Testis (tissue), 3 donors: ENCODE measurements around the gene SCFD2. TPM values are rescaled to one million over a fixed set of nuclear protein-coding genes. Genes with fewer than 3 reads are reported as not detected.

Experiments used
- DNase-seq: peaks from one replicate; pipeline ENCODE4 v3.0.0-alpha.2; 2019
- H3K27ac ChIP-seq, 2 donors: fragments of 200-600 bp; sonication (generic); one replicate each; pipeline ENCODE4 v1.5.1; 2019
- H3K27me3 ChIP-seq: fragments of 200-600 bp; sonication (generic); one replicate; pipeline ENCODE4 v1.5.1; 2019
- H3K36me3 ChIP-seq: fragments of 200-600 bp; sonication (generic); one replicate; pipeline ENCODE4 v1.5.1; 2017; ENCODE audit warnings: low read depth; ENCODE audit errors: missing control alignments
- H3K4me1 ChIP-seq: fragments of 200-600 bp; sonication (generic); one replicate; pipeline ENCODE4 v1.5.1; 2019
- H3K4me3 ChIP-seq, 2 donors: fragments of 200-600 bp; sonication (generic); one replicate each; pipeline ENCODE4 v1.5.1; 2017 to 2019
- H3K9me3 ChIP-seq: fragments of 200-600 bp; sonication (generic); one replicate; pipeline ENCODE4 v1.5.1; 2017
- POLR2A ChIP-seq: fragments of 450-650 bp; IDR thresholded peaks from one replicate; pipeline ENCODE4 v1.6.1; 2017; ENCODE audit warnings: antibody characterized with exemption, mild to moderate bottlenecking, moderate library complexity
- WGBS, 2 donors: methylation state at CpG; one replicate each; pipeline ENCODE4 v1.1.5; 2018; 5-methylcytosine and 5-hydroxymethylcytosine counted together
- intact Hi-C: fragments of 100-400 bp; cut with DNase I; formaldehyde crosslinking; loops from one replicate; pipeline ENCODE4 v1.15.1; 2023; ENCODE audit warnings: low total_unique reads
- polyA plus RNA-seq: library from polyadenylated mRNA; stranded (reverse); fragments of 350-450 nt; fragmentation: Illumina TruSeq; extraction: RNeasy Lipid Tissue Mini Kit (QIAGEN cat#74804); gene quantifications from one replicate; pipeline ENCODE4 v1.2.3, GENCODE V29; 2014; ENCODE audit warnings: low read depth, low replicate concordance; ENCODE audit not compliant: insufficient read depth
- total RNA-seq, 2 donors: library from RNA; depleted of rRNA; stranded (reverse); fragments of >200 nt; gene quantifications; one replicate each; pipeline ENCODE4 v1.2.3, GENCODE V29; 2016
- TF ChIP-seq, protein P1 (sequence below), 3 experiments: fragments of 450-650 bp in 2 of 3; fragments of 200-600 bp in 1 of 3; sonication (generic) in 1 of 3; IDR thresholded peaks; one replicate each; pipeline ENCODE4 v1.5.1; 2016 to 2019; ENCODE audit warnings: antibody characterized with exemption in 3 of 3, mild to moderate bottlenecking in 2 of 3, moderate library complexity in 1 of 3

SCFD2 gene
- total and polyA plus RNA-seq, 3 donors from 2014 or later = 6.0 to 24.5 (median 21.3) TPM

DNA sequence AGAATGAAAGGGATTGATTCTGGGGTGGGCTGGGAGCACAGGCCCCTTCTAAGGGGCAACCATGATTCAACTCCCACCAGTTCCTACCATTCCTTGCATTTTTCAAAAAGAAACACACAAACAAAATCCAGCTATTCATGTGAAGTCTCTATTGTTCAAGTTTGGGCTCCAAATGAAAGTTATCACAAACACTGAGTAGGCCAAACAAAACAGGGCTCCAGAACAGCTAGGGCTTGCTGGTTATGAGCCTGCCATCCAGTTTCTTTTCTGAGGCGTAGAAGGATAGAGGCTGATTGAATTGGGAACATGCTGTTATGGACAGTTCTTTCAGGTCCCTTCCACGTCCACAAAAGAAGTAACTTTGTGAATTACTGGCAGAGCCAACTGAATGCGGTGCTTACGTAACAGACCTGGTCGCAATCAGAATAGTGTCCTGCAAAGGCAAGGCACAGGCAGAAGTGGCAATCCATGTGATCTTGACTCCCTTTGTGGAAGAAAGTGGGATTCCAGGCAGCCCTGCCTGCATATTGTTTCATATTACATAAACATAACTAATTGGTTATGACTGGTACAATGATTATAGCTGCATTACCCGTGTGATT, 244.5 kb downstream of the SCFD2 start:
- H3K27ac ChIP-seq = peak overlapping the region; percentile 79 to 89

DNA sequence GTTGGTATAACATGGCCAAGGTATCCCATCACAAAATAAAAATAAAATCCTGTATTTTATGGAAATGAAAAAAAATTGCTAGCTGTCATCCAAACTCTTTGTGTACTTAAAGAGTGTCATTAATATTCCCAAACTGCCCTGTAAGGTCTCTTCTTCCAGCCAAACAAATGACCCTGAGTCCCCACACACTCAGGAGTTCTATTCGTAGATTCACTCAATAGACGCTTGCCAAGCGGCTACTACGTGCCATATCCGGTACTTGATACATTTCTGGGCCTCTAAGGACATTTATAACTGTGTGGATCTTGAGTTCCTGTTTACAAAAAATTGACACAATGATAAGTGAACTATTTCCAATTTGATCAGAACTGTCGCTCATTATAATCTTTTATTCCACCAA, 245.1 kb downstream of the SCFD2 start:
- H3K9me3 ChIP-seq = no peaks in the 10 kb centered on the region
- H3K36me3 ChIP-seq = no peaks in the 10 kb centered on the region
- intact Hi-C loops = no loop called here
- H3K27ac ChIP-seq = peak overlapping the region; percentile 79 to 89
- H3K27me3 ChIP-seq = no peaks in the 10 kb centered on the region
- peak; percentile 72 for DNase-seq
- H3K4me3 ChIP-seq = no peak overlapping the region
- peaks cover 42% of the 10 kb centered on the region for H3K4me1 ChIP-seq
- whole genome bisulfite sequencing, 2 donors = 29 to 63% methylated on average over 6 of the region's 6 CpGs
- TF ChIP-seq, protein P1, sequence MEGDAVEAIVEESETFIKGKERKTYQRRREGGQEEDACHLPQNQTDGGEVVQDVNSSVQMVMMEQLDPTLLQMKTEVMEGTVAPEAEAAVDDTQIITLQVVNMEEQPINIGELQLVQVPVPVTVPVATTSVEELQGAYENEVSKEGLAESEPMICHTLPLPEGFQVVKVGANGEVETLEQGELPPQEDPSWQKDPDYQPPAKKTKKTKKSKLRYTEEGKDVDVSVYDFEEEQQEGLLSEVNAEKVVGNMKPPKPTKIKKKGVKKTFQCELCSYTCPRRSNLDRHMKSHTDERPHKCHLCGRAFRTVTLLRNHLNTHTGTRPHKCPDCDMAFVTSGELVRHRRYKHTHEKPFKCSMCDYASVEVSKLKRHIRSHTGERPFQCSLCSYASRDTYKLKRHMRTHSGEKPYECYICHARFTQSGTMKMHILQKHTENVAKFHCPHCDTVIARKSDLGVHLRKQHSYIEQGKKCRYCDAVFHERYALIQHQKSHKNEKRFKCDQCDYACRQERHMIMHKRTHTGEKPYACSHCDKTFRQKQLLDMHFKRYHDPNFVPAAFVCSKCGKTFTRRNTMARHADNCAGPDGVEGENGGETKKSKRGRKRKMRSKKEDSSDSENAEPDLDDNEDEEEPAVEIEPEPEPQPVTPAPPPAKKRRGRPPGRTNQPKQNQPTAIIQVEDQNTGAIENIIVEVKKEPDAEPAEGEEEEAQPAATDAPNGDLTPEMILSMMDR (IDR thresholded peaks at IDR 0.05) = no peak
- no peak for TF ChIP-seq POLR2A

More for the DNA sequence above, 244.5 kb downstream of the SCFD2 start:
- TF ChIP-seq, protein P1 (IDR thresholded peaks at IDR 0.05) = no peak
- no peak for TF ChIP-seq POLR2A
- no peaks in the 10 kb centered on the region for H3K27me3 ChIP-seq
- DNase-seq = peak; percentile 79
- intact Hi-C loops = no loop called here
- no peaks in the 10 kb centered on the region for H3K36me3 ChIP-seq
- H3K4me3 ChIP-seq = no peak overlapping the region
- 32 to 54% methylated on average over 6 of the region's 6 CpGs for WGBS, 2 donors
- H3K9me3 ChIP-seq = no peaks in the 10 kb centered on the region
- peaks cover 42% of the 10 kb centered on the region for H3K4me1 ChIP-seq

DNA sequence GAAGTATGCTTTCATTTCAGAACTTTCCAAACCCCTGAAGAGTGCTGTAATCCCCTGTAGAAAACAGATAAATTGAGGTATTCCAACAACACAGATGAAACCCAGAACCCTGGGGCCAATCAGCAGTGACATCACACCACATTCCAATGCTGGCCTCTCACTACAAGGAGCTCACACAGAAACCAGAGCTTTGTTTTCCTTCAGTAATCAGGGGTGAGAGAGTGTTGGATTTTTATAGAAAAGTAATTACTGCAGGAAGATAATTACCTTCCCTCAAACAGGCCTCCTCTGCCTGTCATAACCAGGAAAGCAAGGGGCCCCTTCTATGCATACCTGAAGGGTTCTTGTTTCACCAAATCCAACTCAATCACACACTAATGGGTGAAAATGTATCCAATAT, 246.2 kb downstream of the SCFD2 start:
- H3K4me3 ChIP-seq = no peak overlapping the region
- peaks cover 42% of the 10 kb centered on the region for H3K4me1 ChIP-seq
- peak overlapping the region; percentile 62 to 89 for H3K27ac ChIP-seq
- intact Hi-C loops = no loop called here
- no peak for TF ChIP-seq POLR2A
- TF ChIP-seq, protein P1 (IDR thresholded peaks at IDR 0.05) = no peak
- DNase-seq = peak; percentile 54
- H3K9me3 ChIP-seq = no peaks in the 10 kb centered on the region
- no peaks in the 10 kb centered on the region for H3K27me3 ChIP-seq
- H3K36me3 ChIP-seq = no peaks in the 10 kb centered on the region

DNA sequence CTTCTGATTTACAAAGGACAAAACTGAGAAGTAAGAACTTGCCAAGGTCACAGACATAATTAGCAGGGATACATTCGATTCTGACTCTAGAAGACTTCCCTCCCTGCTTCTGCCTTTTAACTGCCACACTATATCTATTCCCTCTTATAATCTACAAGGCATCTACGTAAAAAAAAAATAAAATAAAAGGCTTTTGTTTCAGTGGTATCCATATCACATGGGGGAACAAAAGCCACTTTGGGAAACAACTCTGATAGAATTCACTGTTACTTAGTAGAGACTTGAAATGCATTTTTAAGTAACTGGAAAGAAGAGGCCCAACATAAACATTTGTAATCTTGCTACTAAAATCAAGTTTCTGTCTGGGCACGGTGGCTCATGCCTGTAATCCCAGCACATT, 247.2 kb downstream of the SCFD2 start:
- intact Hi-C loops = no loop called here
- no peak for DNase-seq
- H3K27me3 ChIP-seq = no peaks in the 10 kb centered on the region
- 26 to 54% methylated on average over 3 of the region's 3 CpGs for WGBS, 2 donors
- H3K27ac ChIP-seq = peak overlapping the region; percentile 16 to 89
- no peak overlapping the region for H3K4me3 ChIP-seq
- no peaks in the 10 kb centered on the region for H3K9me3 ChIP-seq
- TF ChIP-seq, protein P1 (IDR thresholded peaks at IDR 0.05) = no peak
- no peak for TF ChIP-seq POLR2A
- no peaks in the 10 kb centered on the region for H3K36me3 ChIP-seq
- H3K4me1 ChIP-seq = peaks cover 42% of the 10 kb centered on the region

DNA sequence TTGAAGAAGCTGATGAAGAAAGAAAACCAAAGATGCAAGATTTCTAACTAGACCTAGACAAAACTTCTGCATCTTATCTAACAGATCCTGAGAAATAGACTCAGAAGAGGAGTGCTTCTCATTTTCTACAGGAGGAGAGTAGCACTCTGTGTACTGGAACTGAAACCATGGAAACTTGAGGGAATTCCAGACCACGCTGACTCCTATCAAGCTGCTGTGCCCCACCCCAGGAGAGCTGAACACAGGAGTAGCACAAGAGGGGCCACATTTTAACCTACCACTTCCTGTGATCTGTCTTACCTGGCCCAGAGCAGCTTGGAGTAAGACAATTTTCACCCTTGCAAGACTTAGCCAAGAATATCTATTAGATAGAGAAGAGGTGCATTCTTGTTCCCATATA, 248.9 kb downstream of the SCFD2 start:
- intact Hi-C loops = no loop called here
- peak; percentile 55 for DNase-seq
- Histone ChIP-seq H3K4me1 (peaks cover 41% of the 10 kb centered on the region), H3K9me3 (no peaks in the 10 kb centered on the region), H3K27me3 (no peaks in the 10 kb centered on the region), H3K27ac (no peak overlapping the region), H3K36me3 (no peaks in the 10 kb centered on the region), H3K4me3 (no peak overlapping the region)
- WGBS, 2 donors = 20 to 30% methylated on average over 1 of the region's 1 CpG
- no peak for TF ChIP-seq POLR2A
- TF ChIP-seq, protein P1 (IDR thresholded peaks at IDR 0.05) = no peak
